DOHH2 (cell line): ENCODE data around the gene CDK14.

Experiments
- H3F3A ChIP-seq: fragments of 200-600 bp; sonication (generic), shearing (Covaris generic); 2 replicates; pipeline ENCODE4 v1.6.0; 2016; ENCODE audit warnings: antibody characterized with exemption, mild to moderate bottlenecking; ENCODE audit not compliant: control insufficient read depth, insufficient read depth
- H3K27ac ChIP-seq: fragments of 200-600 bp; sonication (generic); 2 replicates; pipeline ENCODE4 v1.5.1; 2014; ENCODE audit warnings: low read depth, mild to moderate bottlenecking, low read length, moderate library complexity
- H3K27me3 ChIP-seq: fragments of 200-600 bp; sonication (generic); 2 replicates; pipeline ENCODE4 v1.6.1; 2014; ENCODE audit warnings: mild to moderate bottlenecking, low read length, mixed read lengths; ENCODE audit not compliant: control insufficient read depth
- H3K36me3 ChIP-seq: fragments of 200-600 bp; sonication (generic); 2 replicates; pipeline ENCODE4 v1.6.1; 2014; ENCODE audit warnings: mild to moderate bottlenecking, low read length, moderate library complexity, mixed read lengths; ENCODE audit not compliant: control insufficient read depth
- H3K4me1 ChIP-seq: fragments of 200-600 bp; sonication (generic); 2 replicates; pipeline ENCODE4 v1.6.1; 2014; ENCODE audit warnings: mild to moderate bottlenecking, low read length, mixed read lengths; ENCODE audit not compliant: control insufficient read depth
- H3K4me2 ChIP-seq: fragments of 200-600 bp; sonication (generic); 2 replicates; pipeline ENCODE4 v1.6.0; 2014; ENCODE audit warnings: mild to moderate bottlenecking, low read length, moderate library complexity
- H3K4me3 ChIP-seq: fragments of 200-600 bp; sonication (generic); 2 replicates; pipeline ENCODE4 v1.5.1; 2014; ENCODE audit warnings: mild to moderate bottlenecking, low read length, mixed read lengths
- H3K79me2 ChIP-seq: fragments of 200-600 bp; sonication (generic); 2 replicates; pipeline ENCODE4 v1.6.1; 2014; ENCODE audit warnings: mild to moderate bottlenecking, low read length, mixed read lengths; ENCODE audit not compliant: control insufficient read depth
- H3K9me2 ChIP-seq: fragments of 200-600 bp; sonication (generic); replicated peaks from 2 replicates; pipeline ENCODE4 v1.6.1; 2014; ENCODE audit warnings: mild to moderate bottlenecking, low read length, mixed read lengths; ENCODE audit not compliant: control insufficient read depth
- H3K9me3 ChIP-seq: fragments of 200-600 bp; sonication (generic); 2 replicates; pipeline ENCODE4 v1.6.1; 2014; ENCODE audit warnings: antibody characterized with exemption, low read length, mixed read lengths; ENCODE audit not compliant: control insufficient read depth, insufficient read depth
- H4K20me1 ChIP-seq: fragments of 200-600 bp; sonication (generic); 2 replicates; pipeline ENCODE4 v1.6.0; 2014; ENCODE audit warnings: low read depth, mild to moderate bottlenecking, antibody characterized with exemption, low read length, moderate library complexity; ENCODE audit not compliant: control insufficient read depth, insufficient read depth
- EZH2phosphoT487 ChIP-seq: fragments of 200-600 bp; sonication (generic); IDR thresholded peaks from 2 replicates; pipeline ENCODE4 v1.6.1; 2017; ENCODE audit warnings: borderline replicate concordance, mild to moderate bottlenecking, antibody characterized with exemption, low read length, moderate library complexity, mixed read lengths
- TF ChIP-seq, protein P1 (sequence below): fragments of 200-600 bp; sonication (generic); IDR thresholded peaks from one replicate; pipeline ENCODE4 v1.5.1; 2014; ENCODE audit warnings: antibody characterized with exemption, mild to moderate bottlenecking, low read depth, low read length; ENCODE audit not compliant: poor library complexity, severe bottlenecking

The CDK14 gene

DNA sequence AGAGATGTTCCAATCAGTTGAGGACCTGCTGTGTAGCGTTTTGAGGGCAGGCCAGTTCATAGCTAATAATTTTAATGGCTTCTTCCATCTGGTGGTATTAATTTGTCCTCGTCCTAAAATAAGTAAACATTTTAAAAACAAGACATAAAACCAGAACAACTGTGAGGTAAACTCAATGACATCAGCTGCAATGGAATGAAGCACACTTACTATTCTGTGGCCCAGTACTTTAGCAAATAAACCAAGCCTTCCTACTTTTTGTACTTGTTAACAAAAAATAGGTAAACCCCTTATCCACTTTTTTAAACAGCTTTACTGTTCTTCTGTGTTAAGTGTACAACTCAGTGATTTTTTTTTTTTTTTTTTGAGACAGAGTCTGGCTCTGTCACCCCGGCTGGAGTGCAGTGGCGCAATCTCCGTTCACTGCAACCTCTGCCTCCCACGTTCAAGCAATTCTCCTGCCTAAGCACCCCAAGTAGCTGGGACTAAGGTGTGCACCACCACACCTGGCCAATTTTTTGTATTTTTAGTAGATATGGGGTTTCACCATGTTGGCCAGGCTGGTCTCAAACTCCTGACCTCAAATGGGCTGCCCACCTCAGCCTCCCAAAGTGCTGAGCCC is 639.2 kb downstream of the CDK14 start:
- no peak overlapping the region for H3K4me2 ChIP-seq
- H3K79me2 ChIP-seq = no peaks in the 10 kb centered on the region
- no peaks in the 10 kb centered on the region for H3K9me2 ChIP-seq
- no peaks in the 10 kb centered on the region for H3K36me3 ChIP-seq
- TF ChIP-seq, protein P1, sequence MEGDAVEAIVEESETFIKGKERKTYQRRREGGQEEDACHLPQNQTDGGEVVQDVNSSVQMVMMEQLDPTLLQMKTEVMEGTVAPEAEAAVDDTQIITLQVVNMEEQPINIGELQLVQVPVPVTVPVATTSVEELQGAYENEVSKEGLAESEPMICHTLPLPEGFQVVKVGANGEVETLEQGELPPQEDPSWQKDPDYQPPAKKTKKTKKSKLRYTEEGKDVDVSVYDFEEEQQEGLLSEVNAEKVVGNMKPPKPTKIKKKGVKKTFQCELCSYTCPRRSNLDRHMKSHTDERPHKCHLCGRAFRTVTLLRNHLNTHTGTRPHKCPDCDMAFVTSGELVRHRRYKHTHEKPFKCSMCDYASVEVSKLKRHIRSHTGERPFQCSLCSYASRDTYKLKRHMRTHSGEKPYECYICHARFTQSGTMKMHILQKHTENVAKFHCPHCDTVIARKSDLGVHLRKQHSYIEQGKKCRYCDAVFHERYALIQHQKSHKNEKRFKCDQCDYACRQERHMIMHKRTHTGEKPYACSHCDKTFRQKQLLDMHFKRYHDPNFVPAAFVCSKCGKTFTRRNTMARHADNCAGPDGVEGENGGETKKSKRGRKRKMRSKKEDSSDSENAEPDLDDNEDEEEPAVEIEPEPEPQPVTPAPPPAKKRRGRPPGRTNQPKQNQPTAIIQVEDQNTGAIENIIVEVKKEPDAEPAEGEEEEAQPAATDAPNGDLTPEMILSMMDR = no peak
- no peak for TF ChIP-seq EZH2phosphoT487
- no peak overlapping the region for H3K4me3 ChIP-seq
- no peaks in the 10 kb centered on the region for H4K20me1 ChIP-seq
- H3K27me3 ChIP-seq = no peaks in the 10 kb centered on the region
- H3F3A ChIP-seq = no peaks in the 10 kb centered on the region
- H3K9me3 ChIP-seq = no peaks in the 10 kb centered on the region
- H3K27ac ChIP-seq = no peak overlapping the region
- H3K4me1 ChIP-seq = no peaks in the 10 kb centered on the region

DNA sequence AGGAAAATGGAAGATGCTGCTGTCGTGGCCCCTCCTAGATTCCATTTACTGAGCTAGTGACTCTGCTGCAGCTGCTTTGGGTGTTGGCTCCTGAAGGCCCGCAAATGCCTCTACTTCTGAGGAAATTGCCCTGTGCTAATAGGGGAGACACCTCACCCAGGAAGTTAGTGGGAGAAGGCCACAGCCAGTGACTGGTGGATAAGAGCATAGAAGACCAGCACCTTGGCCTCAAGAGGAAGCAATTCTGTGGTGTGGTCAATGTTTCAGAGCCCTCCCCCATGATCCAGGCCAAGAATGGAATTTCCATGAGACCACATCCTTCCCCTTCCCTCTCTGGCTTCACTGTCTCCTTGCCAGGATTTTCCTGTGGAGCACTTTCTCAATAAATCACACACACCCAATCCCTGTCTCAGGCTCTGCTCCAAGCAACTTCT is 643.1 kb downstream of the CDK14 start:
- Histone ChIP-seq H4K20me1 (no peaks in the 10 kb centered on the region), H3K27me3 (peaks cover 4% of the 10 kb centered on the region; the same call in 1 of the 2 replicates), H3K36me3 (no peaks in the 10 kb centered on the region), H3K4me3 (no peak overlapping the region), H3F3A (no peaks in the 10 kb centered on the region), H3K79me2 (no peaks in the 10 kb centered on the region), H3K9me3 (no peaks in the 10 kb centered on the region), H3K27ac (no peak overlapping the region), H3K4me2 (no peak overlapping the region), H3K9me2 (no peaks in the 10 kb centered on the region), H3K4me1 (no peaks in the 10 kb centered on the region)
- TF ChIP-seq, protein P1 = no peak
- no peak for TF ChIP-seq EZH2phosphoT487

DNA sequence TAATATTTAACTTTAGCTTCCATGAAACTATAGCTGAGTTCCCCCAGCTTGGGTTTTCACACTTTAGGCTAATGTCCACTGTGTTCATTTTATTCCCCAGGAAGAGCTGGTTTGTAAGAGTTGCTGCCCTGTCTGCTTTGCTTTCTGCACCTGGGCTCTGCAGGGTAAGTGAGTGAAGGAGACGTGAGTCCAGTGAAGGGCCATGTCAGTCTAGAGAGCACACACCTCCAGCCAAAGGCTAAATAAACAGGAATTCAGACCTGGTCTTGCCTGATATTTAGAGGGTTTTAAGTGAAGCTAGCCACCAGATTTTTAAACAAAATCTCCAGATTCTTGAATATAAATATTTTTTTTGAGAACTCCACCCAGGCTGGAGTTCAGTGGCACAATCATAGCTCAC is 643.7 kb downstream of the CDK14 start:
- no peak overlapping the region for H3K4me2 ChIP-seq
- H3K36me3 ChIP-seq = no peaks in the 10 kb centered on the region
- no peaks in the 10 kb centered on the region for H3K9me2 ChIP-seq
- H3K27me3 ChIP-seq = peaks cover 7% of the 10 kb centered on the region; the same call in 1 of the 2 replicates
- H3K79me2 ChIP-seq = no peaks in the 10 kb centered on the region
- H3K4me1 ChIP-seq = no peaks in the 10 kb centered on the region
- TF ChIP-seq, protein P1 = no peak
- TF ChIP-seq EZH2phosphoT487 = no peak
- H3F3A ChIP-seq = no peaks in the 10 kb centered on the region
- H3K27ac ChIP-seq = no peak overlapping the region
- H3K4me3 ChIP-seq = no peak overlapping the region
- H4K20me1 ChIP-seq = no peaks in the 10 kb centered on the region
- no peaks in the 10 kb centered on the region for H3K9me3 ChIP-seq
